Heart left ventricle (tissue), 13 donors: ENCODE results near the gene MRS2.

ENCODE experiments used
- POLR2A ChIP-seq, 2 donors: fragments of 450-650 bp; IDR thresholded peaks; one replicate each; pipeline ENCODE4 v1.6.1; 2017; ENCODE audit warnings: antibody characterized with exemption in 2 of 2, mild to moderate bottlenecking in 2 of 2, moderate library complexity in 2 of 2
- TF ChIP-seq, protein P1 (sequence below), 12 donors: fragments of 200-600 bp; sonication (generic) in 4 of 12; IDR thresholded peaks; one replicate each; pipeline versions ENCODE4 v1.5.0 to v1.8.0; 2018 to 2022; ENCODE audit warnings: antibody characterized with exemption in 12 of 12, mild to moderate bottlenecking in 5 of 12
- donor health status: ischemic (EF 13 %, LVEDD 7.1; RV severe dilation, severe dysfunction).
- donor health status: DM: no; HTN: yes; CAD: no.
- donor health status: DM: no; HTN: no; CAD: no.
- donor health status: ischemic (EF 25% LVEDD 6.9; RV normal size, moderate dysfunction).
- donor health status: ischemic (EF 25% LVEDD 5.7; RV mildly dilated, moderate dysfunction).
- donor health status: ischemic (EF 35%, LVEDD 5.7; RV mildly dilated, moderate dysfunction).
- donor health status: nonischemic (EF 11% LVEDD 7.7; RV severe dilation, severe dysfunction).
- donor health status: DM: yes; HTN: yes; CAD: no.
- donor health status: PGD.
- donor health status: ischemic (EF 29% LVEDD 5.4; RV normal size, mild dysfunction).
- donor health status: nonischemic (EF 23%, LVEDD 6.1; RV moderate dilation, normal function).

GRCh38 chr6:24440897-24441598 is 38.3 kb downstream of the MRS2 start:
- TF ChIP-seq, protein P1, sequence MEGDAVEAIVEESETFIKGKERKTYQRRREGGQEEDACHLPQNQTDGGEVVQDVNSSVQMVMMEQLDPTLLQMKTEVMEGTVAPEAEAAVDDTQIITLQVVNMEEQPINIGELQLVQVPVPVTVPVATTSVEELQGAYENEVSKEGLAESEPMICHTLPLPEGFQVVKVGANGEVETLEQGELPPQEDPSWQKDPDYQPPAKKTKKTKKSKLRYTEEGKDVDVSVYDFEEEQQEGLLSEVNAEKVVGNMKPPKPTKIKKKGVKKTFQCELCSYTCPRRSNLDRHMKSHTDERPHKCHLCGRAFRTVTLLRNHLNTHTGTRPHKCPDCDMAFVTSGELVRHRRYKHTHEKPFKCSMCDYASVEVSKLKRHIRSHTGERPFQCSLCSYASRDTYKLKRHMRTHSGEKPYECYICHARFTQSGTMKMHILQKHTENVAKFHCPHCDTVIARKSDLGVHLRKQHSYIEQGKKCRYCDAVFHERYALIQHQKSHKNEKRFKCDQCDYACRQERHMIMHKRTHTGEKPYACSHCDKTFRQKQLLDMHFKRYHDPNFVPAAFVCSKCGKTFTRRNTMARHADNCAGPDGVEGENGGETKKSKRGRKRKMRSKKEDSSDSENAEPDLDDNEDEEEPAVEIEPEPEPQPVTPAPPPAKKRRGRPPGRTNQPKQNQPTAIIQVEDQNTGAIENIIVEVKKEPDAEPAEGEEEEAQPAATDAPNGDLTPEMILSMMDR (IDR thresholded peaks at IDR 0.05), result no peak
- TF ChIP-seq POLR2A (IDR thresholded peaks at IDR 0.05), result no peak
